IPS DF 4.7 (cell line): ENCODE measurements around the gene CELA3B.
"Not testable (repeated sequence)": the region's sequence is repeated elsewhere in the genome, so short reads cannot be mapped to it uniquely, and the experiment has no call there.

Source experiments
- DNase-seq: peaks from one replicate; pipeline ENCODE4 v3.0.0-alpha.2; 2013; ENCODE audit warnings: low spot score; ENCODE audit errors: extremely low read depth

Gene CELA3B

DNA sequence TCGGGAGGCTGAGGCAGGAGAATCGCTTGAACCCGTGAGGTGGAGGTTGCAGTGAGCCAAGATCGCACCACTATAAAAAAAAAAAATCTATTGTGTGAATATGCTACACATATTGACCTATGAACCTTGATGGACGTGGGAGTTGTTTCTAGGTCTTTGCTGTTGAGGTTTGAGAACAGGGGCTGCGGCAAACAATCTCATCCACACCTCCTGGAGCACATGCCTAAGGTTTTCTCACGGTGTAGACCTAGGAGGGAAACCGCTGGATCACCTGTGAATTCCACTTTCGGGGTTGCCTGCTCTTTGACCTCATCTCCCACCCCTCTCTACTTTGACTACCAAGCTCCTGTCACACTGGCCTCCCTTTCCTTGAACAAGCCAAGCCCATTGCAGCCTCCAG, 1.5 kb upstream of the CELA3B start:
- DNase-seq = not testable (repeated sequence)

GRCh38 chr1:21978209-21978608, 1.4 kb downstream of the CELA3B start:
- not testable (repeated sequence) for DNase-seq

DNA sequence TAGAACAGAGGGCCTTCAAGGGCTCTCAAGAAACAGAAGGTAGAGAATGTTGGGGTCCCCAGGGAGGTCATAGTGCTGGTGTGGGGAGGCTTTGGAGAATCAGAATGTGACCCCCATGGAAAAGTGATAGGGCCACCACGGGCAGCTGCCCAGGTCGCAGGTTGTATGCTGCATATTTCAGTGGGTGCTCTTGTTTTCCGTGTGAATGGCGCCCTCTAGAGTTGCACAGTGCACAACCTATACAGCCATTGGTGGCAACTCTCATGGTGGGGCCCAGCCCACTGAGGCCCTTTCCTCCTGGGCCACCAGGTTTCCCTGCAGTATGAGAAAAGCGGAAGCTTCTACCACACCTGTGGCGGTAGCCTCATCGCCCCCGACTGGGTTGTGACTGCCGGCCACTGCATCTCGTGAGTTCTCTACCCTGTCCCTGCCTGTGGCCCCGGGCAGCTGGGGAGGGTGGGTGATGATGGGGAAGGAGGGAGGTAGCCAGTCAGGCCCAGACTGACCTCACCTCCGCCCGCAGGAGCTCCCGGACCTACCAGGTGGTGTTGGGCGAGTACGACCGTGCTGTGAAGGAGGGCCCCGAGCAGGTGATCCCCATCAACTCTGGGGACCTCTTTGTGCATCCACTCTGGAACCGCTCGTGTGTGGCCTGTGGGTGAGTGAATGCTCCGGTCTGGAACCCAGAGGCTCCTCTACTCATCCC, 3.8 kb downstream of the CELA3B start:
- DNase-seq = not testable (repeated sequence)

DNA sequence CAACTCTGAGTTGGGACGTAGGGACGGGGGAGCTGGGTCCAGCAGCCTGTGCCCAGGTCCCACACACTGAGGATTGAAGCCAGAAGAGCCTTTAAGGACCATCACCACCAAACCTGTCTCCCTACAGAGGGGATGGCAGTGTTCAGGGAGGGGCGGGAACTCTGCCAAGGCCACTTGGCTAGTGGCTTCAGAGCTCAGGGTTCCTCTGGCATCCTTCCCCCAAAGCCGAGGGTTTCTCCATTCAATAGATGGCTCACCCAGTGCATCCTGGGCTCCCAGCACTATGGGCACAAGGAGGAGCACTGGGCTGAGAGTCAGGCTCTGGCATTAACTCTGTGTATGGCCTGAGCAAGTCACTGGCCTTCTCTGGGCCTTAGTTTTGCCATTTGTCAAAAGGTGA, 4.4 kb downstream of the CELA3B start:
- not testable (repeated sequence) for DNase-seq

DNA sequence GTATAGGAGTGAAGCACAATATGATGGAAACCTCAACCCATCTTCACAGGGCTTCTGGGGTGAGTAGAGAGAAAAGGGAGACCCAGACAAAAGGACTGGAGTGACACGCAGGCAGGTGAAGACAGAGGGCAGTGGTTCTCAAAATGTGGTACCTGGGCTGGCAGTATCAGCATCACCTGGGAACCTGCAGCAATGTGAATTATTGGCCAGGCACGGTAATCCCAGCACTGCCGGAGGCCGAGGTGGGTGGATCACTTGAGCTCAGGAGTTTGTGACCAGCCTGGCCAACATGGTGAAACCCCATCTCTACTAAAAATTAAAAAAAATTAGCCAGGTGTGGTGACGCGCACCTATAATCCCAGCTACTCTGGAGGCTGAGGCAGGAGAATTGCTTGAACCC, 5.3 kb downstream of the CELA3B start:
- DNase-seq = not testable (repeated sequence)

DNA sequence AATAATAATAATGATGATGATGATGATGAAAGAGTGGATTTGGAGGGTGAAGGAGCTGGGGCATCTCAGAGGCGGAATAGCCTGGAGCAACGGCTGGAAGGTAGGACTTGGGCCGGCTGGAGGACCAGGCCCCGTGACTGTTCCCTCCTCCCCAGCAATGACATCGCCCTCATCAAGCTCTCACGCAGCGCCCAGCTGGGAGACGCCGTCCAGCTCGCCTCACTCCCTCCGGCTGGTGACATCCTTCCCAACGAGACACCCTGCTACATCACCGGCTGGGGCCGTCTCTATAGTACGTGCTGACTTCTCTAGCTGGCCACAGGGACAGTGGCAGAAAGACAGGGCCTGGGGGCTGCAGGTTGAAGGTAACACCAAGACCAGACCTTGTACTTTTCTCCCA, 6.7 kb downstream of the CELA3B start:
- DNase-seq = not testable (repeated sequence)

GRCh38 chr1:21985893-21986292, 9.1 kb downstream of the CELA3B start:
- DNase-seq = not testable (repeated sequence)

GRCh38 chr1:21986386-21986785, 9.6 kb downstream of the CELA3B start:
- DNase-seq = not testable (repeated sequence)

DNA sequence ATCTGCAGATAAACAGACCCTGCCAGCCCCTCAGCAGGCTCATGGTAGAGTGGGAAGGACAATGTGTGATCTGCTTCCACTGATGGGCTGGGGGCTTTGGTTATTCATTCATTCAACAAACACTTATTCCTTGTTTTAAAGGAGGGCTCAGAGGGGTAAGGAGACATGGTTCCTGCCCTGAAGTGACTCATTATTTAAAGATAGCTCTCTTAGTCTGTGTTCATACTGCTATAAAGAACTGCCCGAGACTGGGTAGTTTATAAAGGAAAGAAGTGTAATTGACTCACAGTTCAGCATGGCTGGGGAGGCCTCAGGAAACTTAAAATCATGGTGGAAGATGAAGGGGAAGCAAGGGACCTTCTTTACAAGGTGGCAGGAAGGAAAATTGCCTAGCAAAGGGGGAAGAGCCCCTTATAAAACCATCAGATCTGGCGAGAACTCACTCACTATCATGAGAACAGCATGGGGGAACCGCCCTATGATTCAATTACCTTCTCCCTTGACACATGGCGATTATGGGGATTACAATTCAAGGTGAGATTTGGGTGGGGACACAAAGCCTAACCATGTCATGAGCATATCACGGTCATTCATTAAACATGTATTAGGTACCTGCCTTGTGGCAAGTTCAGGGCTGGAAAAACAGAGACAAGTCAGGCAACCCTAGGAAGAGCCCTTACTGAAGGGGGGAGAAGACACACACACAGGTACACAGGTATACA, 13.0 kb downstream of the CELA3B start:
- DNase-seq = not testable (repeated sequence)

DNA sequence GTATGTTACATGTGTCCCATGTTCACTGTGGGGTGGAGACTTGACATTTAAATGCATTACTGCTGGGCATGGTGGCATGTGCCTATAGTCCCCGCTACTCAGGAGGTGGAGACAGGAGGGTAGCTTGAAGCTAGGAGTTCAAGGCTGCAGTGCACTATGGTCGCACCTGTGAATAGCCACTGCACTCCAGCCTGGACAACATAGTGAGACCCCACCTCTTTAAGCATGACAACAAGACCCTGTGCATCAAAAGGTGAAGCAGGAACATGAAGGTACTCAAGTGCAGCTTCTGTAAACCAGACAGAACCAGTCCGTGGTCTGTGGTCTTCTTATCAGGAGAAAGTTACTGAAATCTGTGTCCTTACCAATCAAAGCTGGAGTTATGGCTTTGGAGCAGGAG, 15.4 kb downstream of the CELA3B start:
- not testable (repeated sequence) for DNase-seq

DNA sequence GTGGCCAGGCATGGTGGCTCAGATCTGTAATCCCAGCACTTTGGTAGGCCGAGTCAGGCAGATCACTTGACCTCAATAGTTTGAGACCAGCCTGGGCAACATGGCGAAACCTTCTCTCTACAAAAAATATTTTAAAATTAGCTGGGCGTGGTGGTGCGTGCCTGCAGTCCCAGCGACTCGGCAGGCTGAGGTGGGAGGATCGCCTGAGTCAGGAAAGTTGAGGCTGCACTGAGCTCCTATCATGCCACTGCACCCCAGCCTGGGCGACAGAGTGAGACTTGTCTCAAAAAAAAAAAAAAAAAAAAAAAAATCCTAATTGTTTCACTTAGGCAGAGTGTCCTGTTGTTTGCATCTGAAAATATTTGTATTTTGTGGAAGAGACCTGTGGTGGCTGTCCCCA, 17.9 kb downstream of the CELA3B start:
- DNase-seq = not testable (repeated sequence)

DNA sequence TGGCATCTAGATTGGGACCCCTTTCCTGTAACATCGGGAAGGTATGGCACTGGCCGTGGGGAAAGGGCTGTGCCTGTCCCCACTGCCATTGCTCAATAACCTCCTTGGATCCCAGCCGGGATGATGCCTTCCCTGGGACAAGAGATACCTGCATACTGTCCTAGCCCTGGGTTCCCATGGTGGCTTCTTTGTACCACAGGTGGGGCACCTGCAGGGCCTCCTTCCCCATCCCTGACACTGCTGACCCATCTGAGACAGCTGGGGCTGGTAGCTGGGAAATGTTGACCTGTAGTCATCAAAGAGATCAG, 19.8 kb downstream of the CELA3B start:
- not testable (repeated sequence) for DNase-seq

DNA sequence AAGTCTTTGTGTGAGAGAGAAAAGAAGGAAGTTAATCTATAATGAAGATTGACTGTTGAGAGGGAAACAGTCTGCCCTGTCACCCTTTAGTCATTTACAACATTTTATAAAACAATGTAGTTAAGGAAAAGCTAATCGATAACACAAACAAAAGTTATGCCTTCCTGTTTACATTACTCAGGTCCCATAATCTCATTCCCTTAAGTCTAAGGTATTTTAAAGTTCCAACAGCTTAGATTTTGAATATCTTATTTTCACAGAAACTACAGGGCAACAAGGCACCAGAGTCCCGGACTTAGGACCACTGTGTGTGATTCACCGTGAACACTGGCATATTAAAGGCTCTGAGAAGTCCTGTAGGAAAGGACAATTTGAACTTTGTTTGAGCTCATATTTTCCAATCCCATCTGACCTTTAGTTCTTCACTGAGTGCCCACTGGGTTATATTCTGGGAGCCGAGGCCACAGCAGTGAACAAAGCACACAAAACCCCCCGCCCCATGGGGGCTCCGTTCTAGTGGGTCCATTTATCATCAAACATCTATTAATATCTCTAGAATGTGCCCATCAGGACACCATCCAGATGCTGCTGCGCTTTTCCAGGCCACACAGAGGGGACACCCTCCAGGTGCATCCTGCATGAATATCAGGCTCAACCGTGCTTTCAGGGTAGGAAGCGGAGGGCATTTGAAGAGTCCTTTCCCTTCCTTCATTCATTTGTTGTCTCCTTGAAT, 21.2 kb downstream of the CELA3B start:
- DNase-seq = not testable (repeated sequence)

- not testable (repeated sequence) for DNase-seq
Measured at GRCh38 chr1:21998624-21999294, 21.9 kb downstream of the CELA3B start.

DNA sequence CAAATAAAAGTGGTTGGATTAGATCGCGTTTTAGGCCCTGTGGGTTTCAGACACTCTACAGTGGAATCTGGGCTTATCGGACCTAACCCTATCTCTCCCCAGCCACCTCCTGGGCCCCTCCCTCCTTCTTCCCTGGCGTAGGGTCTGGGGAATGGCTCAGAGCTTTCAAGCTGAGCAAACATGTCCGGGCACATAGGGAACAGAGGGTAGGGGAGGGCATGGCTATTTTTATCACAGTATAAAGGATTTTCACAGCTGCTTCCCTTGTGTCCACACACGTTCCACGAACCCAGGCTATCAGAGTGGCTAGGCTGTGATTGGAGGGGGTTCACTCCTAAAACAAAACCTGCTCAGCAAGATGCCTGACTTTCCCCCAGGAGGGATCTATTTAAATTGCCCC, 22.8 kb downstream of the CELA3B start:
- not testable (repeated sequence) for DNase-seq

- DNase-seq = no peak
Measured at GRCh38 chr1:22001409-22001808, 24.6 kb downstream of the CELA3B start, which contains the start of gene CELA3A. TSS of gene CELA3A (plus strand) at chr1:22001657. CDS start at chr1:22001675, 18 bp downstream.

DNA sequence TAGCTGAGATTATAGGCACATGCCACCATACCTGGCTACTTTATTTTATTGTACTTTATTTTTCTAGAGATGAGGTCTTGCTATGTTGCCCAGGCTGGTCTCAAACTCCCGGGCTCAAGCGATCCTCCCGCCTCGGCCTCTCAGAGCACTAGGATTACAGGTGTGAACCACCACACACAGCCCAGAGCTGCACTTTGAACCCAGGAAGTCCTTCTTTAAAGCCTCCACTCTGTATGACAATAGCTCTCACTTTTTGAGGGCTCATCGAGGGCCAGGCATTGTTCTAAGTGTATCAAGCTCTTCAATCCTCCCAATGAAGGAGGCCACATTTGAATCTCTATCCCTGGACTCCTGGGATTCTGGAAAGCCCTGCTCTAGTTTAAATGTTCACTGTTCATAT, 25.6 kb downstream of the CELA3B start:
- not testable (repeated sequence) for DNase-seq

DNA sequence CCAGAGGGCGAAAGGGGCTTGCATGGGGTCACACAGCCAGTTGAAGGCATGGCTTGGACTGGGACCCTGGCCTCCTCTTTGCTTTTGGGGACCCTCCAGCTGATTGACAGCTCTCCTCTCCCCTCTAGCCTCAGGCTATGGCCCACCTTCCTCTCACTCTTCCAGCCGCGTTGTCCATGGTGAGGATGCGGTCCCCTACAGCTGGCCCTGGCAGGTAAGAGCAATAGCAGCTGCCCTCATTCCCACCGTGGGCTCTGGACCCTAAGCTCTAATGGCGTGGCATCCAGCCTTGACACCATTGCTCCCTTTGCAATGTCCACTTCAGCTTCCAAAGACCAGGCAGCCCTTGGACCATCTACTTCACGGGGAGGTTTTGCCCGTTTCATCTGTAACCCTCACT, 26.1 kb downstream of the CELA3B start:
- not testable (repeated sequence) for DNase-seq

DNA sequence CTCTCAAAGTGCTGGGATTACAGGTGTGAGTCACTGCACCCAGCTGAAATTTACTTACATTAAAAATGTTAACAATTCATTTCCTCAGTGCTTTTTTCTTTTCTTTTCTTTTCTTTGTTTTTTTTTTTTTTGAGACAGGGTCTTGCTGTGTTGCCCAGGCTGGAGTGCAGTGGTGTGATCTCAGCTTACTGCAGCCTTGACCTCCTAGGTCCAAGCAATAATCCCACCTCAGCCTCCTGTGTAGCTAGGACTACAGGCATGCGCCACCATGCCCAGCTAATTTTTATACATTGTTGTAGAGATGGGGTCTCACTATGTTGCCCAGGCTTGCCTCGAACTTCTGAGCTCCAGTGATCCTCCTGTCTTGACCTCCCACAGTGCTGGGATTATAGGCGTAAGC, 27.1 kb downstream of the CELA3B start:
- DNase-seq = not testable (repeated sequence)

GRCh38 chr1:22005261-22006149, 28.7 kb downstream of the CELA3B start:
- DNase-seq = not testable (repeated sequence)

DNA sequence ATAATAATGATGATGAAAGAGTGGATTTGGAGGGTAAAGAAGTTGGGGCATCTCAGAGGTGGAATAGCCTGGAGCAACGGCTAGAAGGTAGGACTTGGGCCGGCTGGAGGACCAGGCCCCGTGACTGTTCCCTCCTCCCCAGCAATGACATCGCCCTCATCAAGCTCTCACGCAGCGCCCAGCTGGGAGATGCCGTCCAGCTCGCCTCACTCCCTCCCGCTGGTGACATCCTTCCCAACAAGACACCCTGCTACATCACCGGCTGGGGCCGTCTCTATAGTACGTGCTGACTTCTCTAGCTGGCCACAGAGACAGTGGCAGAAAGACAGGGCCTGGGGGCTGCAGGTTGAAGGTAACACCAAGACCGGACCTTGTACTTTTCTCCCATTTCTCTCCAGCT, 29.9 kb downstream of the CELA3B start:
- not testable (repeated sequence) for DNase-seq
